Skin epidermis (tissue), 12 donors: ENCODE results near the gene PIGO.

ENCODE experiments used
- H3K27ac ChIP-seq, 21 experiments: fragments of 200-600 bp; sonication (generic) in 11 of 21; one replicate each; pipeline ENCODE4 v1.5.0; 2020; ENCODE audit warnings: mild to moderate bottlenecking in 3 of 21, inconsistent platforms in 2 of 21, moderate library complexity in 2 of 21
- H3K4me3 ChIP-seq, 7 experiments: fragments of 200-600 bp; sonication (generic) in 2 of 7; one replicate each; pipeline ENCODE4 v1.5.0; 2020; ENCODE audit warnings: inconsistent platforms in 2 of 7, mild to moderate bottlenecking in 2 of 7, moderate library complexity in 1 of 7

The PIGO gene

DNA sequence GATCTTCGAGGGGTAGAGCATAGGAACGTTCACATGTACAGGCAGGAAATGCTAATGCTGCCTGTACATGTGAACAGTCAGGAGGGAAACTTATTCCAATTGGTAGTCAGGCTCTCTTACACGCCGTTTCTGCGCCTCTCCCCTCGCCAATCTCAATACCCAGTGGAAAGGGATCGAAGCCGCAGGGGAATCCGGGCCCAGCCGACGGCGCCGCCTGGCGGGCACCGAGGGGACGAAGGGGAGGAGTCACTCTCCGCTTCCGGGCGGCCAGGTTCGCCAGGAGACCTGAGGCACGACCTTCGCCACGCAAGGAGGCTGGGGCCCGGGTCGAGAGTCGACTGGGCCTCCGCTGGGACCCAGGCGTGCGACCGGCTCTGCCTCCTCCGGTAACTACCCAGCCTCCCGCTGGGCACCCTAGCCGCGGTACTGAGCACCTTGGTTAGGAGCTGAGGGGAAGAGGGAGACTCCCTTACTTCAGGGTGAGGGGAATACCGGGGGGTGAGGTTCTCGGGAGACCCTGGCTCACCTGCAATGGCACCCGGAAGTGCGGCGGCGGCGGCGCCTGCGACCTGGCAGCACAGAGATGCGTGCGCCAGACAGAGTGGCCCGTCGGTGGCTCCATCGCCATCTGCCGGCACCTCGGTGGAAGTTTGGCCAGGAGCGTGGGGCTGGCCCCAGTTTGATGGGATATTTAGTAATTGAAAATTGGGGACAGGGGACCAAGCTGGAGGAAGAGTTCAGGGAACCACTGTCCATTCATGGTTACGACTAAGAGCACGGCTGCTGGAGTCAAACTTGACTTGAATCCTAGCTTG, at the start of gene PIGO:
PIGO (minus strand) TSS at position 557 of the 815 bp plus-strand sequence. CDS start 1,026 bp downstream, outside the sequence.
- Histone ChIP-seq H3K4me3 (peak within 1 kb of the TSS; percentile 62 to 91 (median 82)), H3K27ac (peak within 1 kb of the TSS; percentile 92 to 99 (median 98))

DNA sequence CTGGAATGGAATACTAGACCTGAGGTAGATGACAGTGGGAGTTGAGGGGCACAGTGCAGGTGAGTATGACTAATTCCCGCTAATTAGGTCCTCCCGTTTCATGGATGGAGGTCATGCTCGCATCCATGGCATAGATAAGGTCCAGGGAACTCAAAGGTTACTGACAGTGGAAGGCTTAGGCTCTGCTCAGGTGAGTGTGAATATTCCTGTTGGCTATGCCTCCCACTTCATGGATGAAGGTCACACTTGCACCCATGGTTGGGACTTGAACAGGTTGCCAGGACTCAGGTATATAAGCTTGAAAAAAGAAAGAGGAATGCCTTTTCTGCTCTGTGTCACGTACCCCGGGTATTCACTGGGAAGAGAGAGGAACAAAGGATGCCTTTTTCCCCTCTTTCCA, 45.6 kb upstream of the PIGO start:
- no peak overlapping the region for H3K27ac ChIP-seq
- no peak overlapping the region for H3K4me3 ChIP-seq

DNA sequence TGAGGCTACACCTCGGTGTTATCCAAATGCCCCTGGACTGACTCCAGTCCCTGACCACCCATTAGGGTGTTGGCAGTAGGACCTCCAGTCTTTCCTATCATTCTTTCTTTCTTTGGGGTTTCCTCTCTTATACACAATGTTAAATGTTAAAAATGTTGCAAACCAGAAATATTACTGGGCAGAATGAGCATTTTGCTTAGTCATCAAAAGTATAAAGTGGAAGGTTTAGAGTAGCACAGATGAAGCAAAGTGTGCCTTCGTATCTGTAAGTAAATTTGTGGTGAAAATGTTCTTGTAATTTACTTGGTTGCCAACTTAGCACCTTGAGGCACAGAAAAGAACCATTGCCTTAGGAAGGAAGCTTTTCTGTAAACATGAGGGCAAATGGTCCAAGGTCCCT, 43.7 kb upstream of the PIGO start:
- H3K4me3 ChIP-seq, result no peak overlapping the region

DNA sequence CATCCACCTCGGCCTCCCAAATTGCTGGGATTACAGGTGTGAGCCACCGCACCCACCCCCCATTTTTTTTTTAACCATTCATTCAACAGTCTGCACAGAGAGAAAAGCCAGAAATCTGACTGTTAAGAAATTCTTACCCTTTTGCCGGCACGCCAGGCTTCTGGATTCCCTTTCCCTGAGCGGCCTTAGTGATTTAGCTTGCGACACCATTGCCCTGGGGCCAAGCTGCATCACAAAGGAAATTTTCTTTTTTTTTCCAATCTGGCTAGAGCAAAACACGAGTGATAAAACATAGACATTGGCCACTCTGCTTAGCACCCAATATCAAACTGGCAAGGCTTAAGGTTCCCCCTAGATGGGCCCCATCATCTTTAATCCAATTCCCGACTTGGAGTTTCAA, 40.5 kb upstream of the PIGO start:
- Histone ChIP-seq H3K4me3 (no peak overlapping the region), H3K27ac (no peak overlapping the region)

More for the DNA sequence above, 43.7 kb upstream of the PIGO start:
- no peak overlapping the region for H3K27ac ChIP-seq

DNA sequence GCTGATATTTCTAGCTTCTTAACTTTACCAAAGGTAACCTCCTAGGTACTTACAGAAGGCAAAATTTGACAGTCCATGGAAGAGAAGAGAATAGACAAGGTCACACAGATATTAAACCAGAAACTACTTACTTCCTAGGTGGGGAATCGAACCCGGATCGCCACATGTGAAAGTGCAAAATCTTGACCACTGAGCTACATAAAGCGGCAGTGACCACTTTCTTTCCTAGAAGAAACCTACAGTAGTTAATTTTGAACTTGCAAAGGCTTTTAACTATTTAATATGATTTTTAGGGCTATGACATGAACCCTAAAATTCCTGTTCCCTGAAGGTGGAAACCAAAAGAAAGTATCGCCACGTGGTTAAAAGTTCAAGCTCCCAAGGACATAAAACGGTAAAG, 39.6 kb upstream of the PIGO start:
- no peak overlapping the region for H3K4me3 ChIP-seq
- no peak overlapping the region for H3K27ac ChIP-seq

DNA sequence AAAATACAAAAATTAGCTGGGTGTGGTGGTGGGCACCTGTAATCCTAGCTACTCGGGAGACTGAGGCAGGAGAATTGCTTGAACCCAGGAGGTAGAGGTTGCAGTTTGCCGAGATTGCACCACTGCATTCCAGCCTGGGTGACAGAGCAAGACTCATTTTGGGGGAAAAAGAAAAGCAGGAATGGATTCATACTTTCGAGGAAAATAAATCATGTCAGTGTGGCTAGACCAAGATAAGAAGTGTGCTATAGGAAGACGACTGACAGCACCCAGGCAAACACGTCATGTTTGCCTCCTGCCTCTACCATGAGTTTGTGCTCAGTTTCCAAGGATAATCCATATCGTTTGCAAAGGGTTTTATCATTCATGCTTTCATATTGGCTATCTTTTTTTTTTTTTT, 38.5 kb upstream of the PIGO start:
- Histone ChIP-seq H3K27ac (no peak overlapping the region), H3K4me3 (no peak overlapping the region)

DNA sequence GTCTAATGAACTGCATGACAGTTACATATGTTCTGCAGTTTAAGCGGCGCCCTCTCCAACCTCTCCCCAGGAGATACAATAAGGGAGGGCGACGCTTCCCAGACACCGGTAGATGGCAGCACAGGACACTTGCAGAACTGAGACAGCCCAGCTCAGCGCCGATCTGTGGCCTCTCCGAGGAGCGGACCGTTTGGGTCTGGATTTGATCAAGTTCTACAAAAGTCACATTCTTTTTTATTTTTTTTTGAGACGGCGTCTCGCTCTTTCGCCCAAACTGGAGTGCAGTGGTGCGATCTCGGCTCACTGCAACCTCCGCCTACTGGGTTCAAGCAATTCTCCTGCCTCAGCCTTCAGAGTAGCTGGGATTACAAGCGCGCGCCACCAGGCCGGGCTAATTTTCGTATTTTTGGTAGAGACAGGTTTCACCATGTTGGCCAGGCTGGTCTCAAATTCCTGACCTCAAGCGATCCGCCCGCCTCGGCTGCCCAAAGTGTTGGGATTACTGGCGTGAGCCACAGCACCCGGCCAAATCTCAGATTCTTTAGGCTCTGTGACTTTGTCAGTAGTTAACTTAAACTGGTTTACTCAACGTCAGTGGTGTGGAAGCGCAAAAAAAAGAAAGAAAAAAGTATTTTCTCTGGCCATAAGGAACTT, 20.6 kb upstream of the PIGO start:
- Histone ChIP-seq H3K27ac (peak overlapping the region in 16 of 21 experiments; percentile 3 to 97 (median 86)), H3K4me3 (peak overlapping the region in 5 of 7 experiments; percentile 49 to 63 (median 57))

DNA sequence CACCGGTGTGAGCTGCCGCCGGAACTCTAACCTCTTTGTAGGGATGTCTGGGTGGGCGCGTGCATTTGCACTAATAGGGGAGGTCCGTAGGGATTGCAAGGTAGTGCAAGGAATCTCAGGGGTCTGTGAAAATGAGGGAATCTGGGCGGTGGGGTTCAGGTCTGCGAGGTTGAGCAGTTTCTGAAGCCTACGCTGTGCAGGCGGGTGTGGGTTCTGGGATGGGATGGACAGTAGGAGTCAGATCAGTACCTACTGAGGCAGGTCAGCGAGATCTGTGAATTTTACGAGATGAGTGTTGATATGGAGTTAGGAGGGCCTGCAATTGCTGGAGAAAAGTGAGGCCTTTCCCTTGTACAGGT, 20.1 kb upstream of the PIGO start:
- peak overlapping the region; percentile 49 to 63 (median 57) for H3K4me3 ChIP-seq
- H3K27ac ChIP-seq, result peak overlapping the region in 18 of 21 experiments; percentile 14 to 97 (median 90)

DNA sequence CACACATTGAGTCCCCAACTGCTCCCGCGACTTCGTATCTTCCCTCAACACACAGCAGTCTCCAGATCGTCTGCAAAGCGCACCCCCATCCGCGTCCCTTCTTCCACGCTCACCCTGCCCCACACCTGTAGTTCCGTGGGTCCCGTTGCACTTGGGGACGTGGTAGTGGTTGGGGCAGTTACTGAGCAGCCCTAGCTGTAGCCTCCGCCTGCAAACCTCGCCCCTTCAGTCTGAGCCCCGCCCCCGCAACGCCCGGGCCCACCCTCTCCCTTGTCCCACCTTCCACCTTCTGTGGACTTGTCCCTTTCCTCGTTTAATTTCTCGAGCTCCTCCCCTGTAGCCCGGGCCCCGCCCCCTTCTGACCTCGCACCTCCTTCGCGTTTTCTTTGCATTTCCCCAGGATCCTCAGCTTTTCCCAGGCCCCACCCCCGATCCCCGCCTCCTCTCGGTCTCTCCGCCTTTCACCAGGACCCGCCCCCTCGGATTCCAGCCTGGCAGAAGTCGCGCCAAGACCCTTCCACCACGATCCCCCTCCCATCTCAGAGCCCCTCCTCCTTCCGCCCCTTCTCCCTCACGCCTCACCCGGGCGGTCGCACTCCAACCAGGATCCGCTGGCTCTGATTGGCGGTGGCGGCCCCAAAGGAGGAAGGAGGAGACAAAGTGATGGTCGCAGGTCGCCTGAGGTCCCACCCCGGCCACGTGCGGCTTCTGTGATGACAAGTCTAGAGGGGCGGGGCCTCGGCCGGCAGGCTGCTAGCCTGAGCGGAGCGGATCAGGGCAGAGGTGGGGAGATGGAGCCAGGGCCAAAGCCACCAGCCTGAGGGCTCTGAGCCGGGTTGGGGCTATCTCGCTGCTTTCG, 19.5 kb upstream of the PIGO start, which contains the start of gene ATOSB:
ATOSB (minus strand) TSS at position 183 of the 859 bp plus-strand sequence. CDS start 7,588 bp downstream, outside the sequence.
- H3K4me3 ChIP-seq, result peak within 1 kb of the TSS; percentile 49 to 63 (median 57)
- H3K27ac ChIP-seq, result peak within 1 kb of the TSS; percentile 36 to 97 (median 90)

DNA sequence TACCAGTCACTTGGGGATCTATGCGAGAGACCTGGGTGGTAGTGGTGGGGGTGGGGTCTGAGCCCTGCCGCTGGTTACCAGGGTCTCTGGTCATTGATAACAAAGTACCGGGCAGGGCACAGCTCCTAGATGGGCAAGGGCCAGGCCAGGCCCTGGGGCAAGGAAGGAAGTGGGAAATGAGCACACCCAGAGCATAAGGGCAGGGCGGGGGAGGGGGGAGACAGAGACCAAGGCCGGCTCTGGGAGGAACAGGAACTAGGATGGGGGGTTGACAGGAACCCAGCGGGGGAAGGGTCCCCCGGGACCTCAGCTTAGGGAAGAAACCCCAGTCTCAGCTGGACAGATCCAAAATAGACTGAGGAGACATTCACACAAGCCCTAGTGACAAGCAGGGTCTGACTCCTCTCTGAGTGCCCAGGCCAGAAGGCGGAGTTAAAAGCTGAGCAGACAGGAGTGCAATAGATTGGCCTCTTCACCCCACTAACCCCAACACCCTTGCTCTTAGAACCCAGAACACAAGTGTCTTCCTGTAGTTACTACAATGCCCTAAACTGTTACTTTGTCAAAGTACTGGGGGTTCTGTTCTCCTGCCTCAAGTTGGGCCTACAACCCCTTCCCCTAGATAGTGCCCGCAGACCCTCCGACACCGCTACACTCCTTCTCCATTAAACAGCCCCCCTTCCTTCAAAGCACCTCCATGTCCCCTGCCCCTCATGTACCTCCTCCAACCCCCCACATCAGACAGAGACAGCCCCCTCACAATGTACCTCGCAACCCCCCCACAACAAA, 18.6 kb upstream of the PIGO start:
- H3K4me3 ChIP-seq, result peak overlapping the region; percentile 49 to 63 (median 57)

DNA sequence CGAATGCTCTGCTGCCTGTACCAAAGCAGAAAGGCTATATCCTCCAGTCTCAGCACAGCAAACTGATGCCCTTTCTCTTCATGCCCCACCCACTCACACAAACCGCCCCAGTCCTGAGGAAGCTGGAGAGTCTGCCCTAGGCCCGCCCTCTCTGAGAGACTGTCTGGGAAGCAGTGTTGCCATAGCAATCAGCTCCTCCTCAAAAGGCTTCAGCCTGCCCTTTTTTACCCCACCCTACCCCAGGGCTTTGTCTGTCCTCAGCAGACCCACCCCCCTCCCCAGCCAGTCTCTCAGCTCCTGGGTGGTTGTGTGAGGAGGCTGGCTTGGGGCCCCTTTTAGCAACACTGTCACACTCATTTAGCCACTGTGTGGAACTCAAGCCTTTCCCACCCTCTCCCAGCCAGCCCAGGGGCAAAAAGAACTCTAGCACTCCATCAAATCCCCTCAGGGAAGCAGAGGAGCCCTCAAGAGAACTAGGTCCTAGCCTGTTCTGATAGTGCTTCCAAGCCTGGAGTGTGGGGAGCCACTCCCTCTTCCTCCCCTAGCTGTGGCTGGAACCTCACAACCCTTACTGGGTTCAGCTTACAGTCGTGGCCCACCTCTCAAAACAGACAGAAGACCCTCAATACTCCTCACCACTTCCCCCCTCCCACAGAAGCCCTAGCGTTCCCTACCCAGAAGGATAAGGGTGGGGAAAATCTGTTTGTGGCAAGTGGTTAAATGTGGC, 17.9 kb upstream of the PIGO start:
- H3K4me3 ChIP-seq, result peak overlapping the region; percentile 49 to 63 (median 57)
- H3K27ac ChIP-seq, result peak overlapping the region; percentile 36 to 97 (median 90)

More for the DNA sequence above, 18.6 kb upstream of the PIGO start:
- peak overlapping the region; percentile 36 to 97 (median 90) for H3K27ac ChIP-seq

DNA sequence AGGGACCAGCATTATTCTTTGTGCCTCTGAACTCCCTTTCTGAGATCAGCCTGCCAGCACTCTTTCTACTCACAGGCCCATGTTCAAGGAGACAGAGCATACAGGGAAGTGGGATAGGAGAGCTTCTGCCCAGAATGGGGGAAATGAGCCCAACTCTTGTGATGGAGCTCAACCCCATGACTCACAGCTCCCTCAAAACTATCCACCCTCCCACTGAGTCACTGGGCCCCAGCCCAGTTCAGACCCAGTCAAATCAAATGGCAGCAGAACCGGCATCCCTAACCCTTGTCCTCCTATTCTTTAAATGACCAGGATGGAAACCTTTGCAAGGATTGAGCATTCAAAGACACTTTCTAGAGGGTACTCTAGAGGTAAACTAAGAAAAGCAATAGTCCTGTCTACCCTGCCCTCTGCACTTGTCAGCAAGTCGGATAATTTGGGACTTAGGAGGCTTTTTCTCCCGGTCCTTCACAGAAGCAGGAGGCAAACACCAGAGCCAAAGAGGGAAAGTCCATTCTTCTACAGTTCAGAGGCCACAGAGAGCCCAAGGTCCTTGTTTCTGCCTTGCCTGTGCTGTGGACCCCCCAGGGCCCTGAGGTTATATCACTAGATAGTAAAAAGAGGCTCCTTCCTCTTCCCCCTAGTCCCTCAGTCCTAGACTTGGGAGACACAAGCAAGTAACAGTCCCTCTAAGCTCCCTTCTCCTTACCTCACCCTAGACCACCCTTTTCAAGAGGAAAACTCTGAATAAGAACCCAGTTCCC, 16.0 kb upstream of the PIGO start:
- H3K4me3 ChIP-seq, result peak overlapping the region in 4 of 7 experiments; percentile 14 to 75 (median 62)

DNA sequence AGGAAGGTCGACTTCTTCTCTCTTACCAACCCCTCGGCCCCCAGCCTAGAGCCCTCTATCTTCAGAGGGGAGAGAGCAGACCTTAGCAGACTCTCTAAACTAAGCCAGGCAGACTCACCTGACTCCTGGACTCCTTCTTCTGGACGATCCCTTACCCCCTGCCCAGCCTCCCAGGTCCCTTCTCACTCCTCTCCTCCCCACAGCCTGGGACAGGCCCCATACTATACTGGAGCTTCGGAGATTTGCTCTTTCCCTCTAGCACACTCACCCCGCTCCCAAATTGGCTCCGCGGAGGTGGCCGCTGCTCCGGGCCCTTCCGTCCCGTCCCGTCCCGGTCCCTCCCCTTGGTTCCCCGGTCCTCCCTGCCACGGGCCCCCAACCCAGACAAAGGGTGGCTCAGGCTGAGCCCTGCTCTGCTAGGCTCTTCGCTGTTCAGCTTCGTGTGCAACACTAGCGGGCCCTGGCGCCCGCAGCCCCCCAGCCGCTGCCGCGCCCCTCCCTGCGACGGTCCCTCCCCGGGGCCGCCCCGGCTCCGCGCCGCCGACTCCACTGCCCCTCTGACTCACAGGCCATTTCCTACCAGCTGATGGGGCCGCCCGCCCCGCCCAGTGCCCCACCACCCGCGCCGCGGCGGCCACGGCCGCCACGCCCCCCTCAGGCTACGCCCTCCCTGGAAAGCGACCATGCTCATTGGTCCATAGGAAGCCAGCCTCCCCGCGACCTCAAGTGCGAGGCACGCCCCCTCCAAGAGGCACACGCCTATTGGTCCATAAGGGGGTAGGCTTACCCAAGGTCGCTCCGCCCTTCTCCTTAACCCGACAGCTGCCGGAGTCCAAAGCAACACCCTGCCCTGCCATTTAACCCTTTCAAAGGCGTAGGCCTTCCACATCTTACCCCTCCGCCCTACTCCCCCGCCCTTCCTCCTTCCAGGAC, 14.9 kb upstream of the PIGO start:
- Histone ChIP-seq H3K27ac (peak overlapping the region; percentile 66 to 97 (median 91)), H3K4me3 (peak overlapping the region; percentile 53 to 83 (median 65))

More for the DNA sequence above, 16.0 kb upstream of the PIGO start:
- H3K27ac ChIP-seq, result peak overlapping the region in 20 of 21 experiments; percentile 68 to 97 (median 87)

DNA sequence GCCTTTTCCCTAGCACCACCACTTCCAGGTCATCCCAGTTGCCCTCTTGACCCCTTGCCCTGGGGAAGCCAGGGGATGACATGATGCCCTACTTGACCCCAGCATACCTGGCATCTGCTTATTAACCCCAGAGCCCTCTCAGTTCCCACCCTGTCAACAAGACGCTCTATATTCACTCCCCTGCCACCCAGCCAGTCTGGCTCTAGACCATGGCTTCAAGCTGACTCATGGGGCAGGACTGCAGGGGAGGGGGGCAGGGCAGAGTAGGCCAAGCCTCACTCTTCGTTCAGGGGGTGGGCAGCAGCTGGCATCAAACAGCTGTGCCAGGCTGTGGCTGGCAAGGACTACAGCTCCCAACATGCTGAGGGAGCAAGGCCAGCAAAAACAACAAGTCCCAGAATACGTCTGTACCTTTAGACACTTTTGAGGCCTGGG, 14.0 kb upstream of the PIGO start:
- H3K4me3 ChIP-seq, result peak overlapping the region in 5 of 7 experiments; percentile 58 to 75 (median 65)
- peak overlapping the region in 15 of 21 experiments; percentile 81 to 97 (median 93) for H3K27ac ChIP-seq

DNA sequence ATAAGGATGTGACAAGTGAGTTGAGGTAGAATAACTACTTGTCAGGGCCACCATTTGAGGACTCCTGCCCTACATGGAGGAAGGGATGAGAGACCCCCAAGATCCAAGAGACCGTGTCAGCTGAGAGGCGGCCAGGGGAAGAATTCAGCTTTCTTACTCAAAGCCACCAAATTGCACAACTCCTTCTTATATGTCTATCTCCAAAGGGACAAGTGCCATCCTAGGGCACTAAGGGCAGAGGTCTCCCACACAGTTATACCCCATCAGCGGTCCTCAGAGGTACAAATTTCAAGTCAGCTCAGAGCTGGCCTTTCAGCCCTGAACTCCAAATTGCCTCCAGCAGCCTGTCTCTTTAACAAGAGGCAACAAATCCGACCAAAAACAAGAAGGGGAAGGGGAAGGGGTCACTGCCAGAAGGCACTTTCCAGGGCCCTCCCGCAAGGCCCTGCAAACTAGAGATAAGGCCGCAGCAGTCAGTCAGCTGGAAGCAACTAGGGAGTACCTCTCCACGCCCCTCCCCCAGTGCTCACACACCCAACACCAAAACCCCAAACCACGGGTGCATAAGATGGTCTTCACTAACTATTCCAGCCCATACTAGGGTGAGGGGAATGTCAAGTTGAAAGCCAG, 12.7 kb upstream of the PIGO start:
- Histone ChIP-seq H3K4me3 (no peak overlapping the region), H3K27ac (peak overlapping the region in 1 of 21 experiments; percentile 93)

DNA sequence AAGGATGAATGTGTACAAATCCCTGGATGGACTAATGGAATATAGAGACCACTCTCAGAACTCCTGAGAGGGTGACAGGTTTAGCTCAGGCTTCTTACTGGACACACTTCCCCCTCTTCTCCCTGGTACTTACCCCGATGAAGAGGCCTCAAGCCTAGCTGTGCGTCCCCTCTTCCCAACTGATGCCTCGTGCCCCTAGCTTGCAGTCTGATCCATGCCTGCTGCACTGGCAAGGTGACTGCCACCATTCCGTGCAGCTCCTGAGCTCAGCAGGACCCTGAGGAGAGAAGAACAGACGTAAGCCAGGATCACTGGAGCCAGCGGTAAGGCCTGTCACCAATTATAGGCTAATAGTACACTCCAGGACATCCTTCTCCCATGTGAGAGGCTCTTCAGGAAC, 12.1 kb upstream of the PIGO start:
- no peak overlapping the region for H3K4me3 ChIP-seq
- peak overlapping the region in 1 of 21 experiments; percentile 93 for H3K27ac ChIP-seq
